SK-N-MC (cell line): Measurements from ENCODE around the gene TMEM117.

ENCODE experiments used
- EZH2 ChIP-seq: fragments of 200-600 bp; sonication (generic); IDR thresholded peaks from one replicate; pipeline ENCODE4 v1.6.1; 2017; ENCODE audit warnings: antibody characterized with exemption
- FOXP2 ChIP-seq: optimal IDR thresholded peaks from 2 replicates; pipeline ENCODE3; 2011; ENCODE audit warnings: mild to moderate bottlenecking, moderate library complexity; ENCODE audit not compliant: insufficient read depth; ENCODE audit errors: extremely low read length, control extremely low read depth
- POLR2AphosphoS5 ChIP-seq: IDR thresholded peaks from 2 replicates; pipeline ENCODE4 v1.6.1; 2012; ENCODE audit warnings: mild to moderate bottlenecking, low read depth, low read length, borderline replicate concordance

DNA sequence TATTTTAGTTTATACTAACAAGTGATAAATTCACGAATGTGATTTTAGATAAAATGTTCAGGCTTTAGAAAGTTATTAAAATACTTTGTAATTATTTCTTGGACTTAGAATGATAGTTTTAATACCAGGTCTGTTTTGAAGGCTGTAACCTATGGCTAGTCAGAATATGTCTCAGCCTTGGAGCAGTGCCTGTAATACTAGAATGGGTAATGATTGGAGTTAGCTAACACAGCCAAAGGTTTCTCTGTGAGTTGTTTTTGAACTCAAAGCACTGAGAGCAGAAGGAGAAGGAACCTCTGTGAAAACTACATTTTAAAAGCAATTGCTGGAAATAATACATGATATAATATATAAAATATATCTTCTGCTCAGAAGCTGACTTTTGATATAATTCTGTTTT is 110.1 kb downstream of the TMEM117 start:
- no peak for TF ChIP-seq POLR2AphosphoS5
- no peak for TF ChIP-seq EZH2
- TF ChIP-seq FOXP2 = no peak
